HG02973 (cell line): ENCODE measurements around the gene ARHGEF3.

Source experiments
- ATAC-seq: cut with Tn5 transposase; IDR thresholded peaks from one replicate; pipeline ENCODE4 v1.9.1; 2021; ENCODE audit warnings: moderate library complexity; ENCODE audit not compliant: unreplicated experiment

ARHGEF3 gene

DNA sequence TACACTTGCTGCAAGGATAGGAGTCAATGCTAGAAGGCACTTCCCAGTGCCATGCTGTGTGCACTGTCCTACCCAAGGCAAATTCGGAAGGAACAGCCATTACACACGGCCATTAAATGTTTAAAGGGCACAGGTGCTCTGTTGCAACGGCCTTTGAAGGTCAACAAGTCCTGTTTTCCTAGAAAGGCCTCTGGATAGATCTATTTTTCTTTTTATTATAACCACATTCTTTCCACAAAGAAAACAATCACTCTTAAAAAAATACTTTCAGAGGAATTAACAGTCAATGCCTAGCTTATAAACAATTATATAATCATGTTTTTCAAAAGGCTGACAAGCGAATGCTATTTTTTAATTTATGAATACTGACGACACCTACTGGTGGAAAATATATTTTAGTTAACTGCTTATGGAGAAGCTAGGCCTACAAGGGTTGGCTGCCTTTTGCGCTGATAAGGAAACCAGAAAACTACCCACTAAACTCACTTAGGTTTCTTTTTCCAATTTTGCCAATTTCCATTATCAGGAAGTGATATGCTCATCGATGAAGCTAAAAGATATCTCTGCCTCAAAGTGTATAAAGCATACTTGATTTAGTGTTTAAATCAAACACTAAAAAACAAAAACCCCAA, 2.4 kb downstream of the ARHGEF3 start:
- ATAC-seq, result no peak

DNA sequence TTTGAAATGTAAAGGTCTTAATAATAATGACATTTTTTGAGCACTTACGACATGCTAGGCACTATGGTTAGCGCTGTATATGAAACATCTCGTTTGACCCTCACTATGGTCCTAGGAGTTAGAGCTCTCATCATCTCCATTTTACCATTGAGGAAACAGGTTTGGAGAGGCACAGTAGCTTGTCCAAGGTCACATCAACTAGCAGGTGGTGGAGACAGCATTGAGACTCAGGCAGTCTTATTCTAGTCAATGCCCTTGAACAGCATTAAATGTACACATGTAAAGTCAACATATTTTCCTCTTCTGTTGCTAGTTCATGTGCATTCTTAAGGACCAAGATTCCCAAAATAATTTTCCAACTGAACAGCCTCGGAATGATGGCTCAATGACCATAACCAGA, 4.8 kb downstream of the ARHGEF3 start:
- ATAC-seq, result no peak

DNA sequence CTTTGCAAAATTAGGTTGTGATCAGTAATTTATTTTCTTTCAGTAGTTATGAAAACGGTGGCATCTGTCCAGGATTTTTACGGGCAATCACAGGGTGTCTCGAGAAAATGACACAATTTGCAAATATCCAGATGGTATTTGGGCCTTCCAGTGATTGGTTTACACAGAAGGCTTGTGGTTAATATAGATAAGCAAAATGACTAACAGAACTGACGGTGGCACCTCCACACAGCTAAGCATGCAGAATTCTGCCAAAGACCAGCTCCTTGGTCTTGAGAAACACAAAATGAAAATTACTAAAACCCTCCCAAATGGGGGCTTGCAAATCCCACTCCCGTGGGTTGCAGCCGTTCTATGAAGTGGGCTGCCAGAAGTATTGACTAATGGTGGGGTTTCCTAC, 5.5 kb downstream of the ARHGEF3 start:
- no peak for ATAC-seq

DNA sequence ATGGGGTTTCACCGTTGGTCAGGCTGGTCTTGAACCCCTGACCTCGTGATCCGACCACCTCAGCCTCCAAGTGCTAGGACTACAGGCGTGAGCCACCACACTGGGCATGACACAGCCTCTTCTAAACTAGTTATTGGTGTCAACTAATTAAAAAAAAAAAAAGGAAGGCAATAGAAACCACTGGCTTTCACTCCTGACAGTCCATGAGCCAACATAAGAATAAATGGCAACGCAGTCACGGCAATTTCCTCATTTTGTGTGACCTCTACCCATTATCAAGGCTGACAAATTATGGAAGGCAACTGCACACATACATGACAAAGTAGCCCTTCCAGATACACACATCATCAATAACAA, 5.9 kb downstream of the ARHGEF3 start:
- no peak for ATAC-seq

DNA sequence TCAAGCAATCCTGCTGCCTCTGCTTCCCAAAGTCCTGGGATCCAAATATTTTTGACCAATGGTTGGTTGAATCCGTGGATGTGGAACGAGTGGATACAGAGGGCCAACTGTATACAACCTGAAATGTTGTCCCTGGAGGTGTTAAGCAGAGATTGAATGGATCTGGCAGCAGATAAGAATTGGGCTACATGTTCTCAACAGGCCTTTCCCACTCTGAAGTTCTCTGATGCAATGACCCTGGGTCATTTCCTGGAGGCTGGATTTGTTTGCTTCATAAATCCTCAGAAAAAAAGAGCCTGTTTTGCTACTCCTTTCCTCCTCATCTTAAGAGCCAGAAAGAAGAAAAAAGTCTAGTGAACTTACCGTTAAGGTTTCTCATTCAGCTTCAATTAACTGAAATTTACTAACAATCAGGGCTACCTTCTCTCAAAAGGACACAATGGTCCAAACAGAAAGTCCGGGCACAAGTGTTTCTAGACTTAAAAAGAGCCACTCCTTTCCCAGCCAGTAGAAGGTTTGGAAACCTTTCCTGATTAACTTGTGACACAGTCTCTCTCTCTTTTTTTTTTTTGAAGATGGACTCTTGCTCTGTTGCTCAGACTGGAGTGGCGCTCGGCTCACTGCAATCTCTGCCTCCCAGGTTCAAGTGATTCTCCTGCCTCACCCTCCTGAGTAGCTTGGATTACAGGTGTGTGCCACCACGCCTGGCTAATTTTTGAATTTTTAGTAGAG, 6.5 kb downstream of the ARHGEF3 start:
- ATAC-seq, result no peak

DNA sequence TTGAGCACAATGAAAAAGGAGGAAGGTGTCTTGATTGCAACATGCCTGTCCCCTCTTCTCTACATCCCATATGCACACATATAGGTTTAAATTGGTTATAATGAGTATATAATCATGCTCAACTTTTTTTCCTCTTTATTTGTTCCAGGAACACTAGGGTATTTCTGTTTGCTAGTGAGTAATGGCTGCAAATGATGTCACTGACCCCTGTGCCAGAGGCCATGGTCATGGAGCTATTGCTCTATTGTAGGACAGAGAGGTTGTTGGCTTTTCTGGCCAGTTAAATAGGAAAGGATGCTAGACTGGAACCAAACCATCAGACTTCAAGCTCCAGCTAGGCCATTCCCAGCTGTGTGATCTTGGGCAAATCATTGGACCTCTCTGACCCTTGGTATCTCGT, 9.6 kb downstream of the ARHGEF3 start:
- ATAC-seq, result no peak

DNA sequence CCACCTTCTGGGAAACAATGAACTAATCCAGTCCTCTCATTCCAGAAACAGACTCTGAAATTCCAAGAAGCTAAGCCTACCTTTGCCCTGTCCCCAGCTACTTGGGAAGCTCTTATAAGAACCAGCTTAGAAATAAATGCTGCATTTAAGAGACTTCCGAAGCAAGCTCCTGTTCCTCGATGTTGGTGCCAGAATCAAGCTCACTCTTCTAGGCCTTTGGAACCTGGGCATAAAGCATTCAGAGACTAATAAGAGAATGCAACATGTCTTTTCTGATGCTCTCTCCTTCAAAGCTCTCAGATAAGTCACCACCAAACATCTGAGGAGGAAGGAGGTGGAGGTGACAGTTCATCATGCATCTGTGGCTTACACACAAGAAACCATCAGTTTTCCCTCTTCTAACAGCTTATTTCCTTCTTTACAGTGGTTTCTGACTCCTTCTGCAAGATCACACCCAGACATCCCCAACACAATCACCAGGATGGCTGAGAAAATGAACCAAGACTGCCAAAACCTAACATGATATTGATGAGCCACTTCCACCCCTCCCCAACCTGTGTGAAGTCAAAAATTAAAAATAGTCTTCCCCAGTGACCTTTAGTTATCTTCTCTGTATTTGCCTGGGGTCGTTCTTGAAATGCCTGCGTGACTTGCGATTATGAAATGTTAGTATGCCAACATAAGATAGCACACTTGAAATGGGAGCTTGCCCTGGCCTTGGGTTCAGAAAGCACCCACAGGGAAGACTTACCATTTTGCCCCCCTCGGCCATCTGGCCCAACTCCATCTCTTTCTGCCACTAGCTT, 11.5 kb downstream of the ARHGEF3 start:
- ATAC-seq, result no peak

DNA sequence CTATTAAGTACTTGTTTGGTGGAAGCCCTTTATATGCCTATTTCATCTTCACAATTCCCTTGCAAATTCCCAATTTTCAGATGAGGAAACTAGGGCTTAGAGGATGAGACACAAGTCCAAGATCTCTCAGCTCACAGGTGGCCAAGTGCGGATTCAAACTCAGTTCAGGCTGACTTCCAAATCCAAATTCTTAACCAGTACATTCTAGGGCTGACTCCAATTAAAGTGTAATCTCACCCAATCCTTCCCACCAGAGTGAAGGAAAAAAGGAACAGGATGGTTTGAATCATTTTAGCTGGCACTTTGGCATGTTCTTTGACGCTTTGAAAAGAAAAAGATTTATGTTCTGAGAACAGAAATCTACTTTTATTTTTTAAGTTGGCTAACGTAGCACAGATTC, 12.7 kb downstream of the ARHGEF3 start:
- no peak for ATAC-seq

DNA sequence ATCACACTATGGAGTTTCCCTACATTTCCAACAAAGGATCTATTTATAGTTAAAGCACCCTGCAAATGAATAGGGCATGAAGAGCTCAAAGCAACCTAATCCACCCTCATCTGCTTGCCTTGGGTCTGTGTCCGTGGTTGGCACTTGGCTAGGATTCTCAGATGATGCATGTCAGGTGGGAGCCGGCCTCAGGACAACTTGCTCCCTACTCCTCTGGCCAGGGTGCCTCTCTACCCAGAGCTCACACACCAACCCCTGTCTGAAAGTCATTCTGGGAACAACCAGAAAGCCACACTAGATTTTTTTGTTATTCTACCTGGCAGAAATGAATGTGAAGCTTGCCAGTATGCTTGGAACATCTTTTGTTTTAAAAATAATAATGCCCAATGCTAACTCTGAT, 13.2 kb downstream of the ARHGEF3 start:
- ATAC-seq, result no peak

DNA sequence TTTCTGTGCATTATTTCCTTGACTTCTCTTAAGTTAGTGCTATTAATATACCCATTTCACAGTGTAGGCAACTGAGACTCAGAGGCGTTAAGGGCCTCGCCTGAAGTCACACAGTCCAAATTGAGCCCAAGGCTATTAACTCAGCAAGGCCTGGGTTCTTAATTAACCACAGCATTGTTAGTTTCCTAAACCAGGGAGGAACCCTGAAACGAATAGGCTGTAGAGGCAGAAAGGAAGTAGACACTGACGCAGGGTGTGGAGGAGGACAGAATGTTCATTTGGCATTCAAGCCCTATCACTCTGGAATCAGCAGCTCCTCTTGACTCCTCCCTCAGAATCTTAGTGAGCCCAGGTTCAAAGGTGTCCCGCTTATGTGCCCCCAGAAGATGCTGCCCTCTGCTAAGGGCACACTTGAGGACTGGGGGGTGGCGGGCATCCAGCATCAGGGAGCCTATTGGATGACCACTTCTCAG, 13.9 kb downstream of the ARHGEF3 start:
- no peak for ATAC-seq

DNA sequence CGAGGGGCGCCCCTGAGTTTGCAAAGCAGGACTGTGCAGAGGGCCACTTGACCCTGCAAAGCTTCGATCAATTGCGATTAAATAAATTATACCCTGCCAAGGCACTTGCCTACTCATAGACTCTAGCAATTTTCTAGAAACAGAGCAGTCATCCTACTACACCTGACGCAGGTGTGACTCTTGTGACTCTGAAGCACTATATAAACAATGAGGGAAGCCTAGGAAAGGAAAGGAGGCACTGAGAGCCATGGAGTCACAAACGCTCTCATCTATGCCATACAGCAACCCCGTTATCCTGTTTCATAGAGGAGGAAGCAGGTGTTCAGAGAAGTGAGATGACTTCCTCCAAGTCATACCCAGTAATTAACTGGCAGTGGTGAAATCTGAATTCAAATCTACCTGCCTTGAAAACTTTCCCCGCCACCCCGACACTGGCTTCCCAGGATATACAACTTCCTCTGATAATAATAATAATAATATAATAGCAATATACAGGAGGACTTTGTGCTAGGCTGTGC, 14.4 kb downstream of the ARHGEF3 start:
- ATAC-seq, result no peak

DNA sequence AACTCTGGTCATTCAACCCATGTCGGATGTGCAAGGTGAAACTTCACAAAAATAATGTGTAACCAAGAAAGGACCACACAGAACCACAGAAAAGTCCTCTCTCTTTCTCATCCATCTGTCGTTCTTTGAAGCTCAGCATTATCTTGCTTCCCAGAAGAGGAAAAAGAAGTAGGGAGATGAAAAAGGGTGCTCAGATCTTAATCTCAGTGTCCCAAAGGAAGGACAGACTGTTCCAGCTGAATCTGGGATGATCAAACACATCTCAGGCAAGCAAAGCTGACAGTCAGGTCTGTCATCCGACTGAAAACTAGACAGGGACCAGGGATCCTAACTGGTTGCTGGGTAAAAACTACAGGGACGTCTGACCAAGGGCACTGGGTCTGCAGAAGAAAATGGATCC, 16.2 kb downstream of the ARHGEF3 start:
- no peak for ATAC-seq

DNA sequence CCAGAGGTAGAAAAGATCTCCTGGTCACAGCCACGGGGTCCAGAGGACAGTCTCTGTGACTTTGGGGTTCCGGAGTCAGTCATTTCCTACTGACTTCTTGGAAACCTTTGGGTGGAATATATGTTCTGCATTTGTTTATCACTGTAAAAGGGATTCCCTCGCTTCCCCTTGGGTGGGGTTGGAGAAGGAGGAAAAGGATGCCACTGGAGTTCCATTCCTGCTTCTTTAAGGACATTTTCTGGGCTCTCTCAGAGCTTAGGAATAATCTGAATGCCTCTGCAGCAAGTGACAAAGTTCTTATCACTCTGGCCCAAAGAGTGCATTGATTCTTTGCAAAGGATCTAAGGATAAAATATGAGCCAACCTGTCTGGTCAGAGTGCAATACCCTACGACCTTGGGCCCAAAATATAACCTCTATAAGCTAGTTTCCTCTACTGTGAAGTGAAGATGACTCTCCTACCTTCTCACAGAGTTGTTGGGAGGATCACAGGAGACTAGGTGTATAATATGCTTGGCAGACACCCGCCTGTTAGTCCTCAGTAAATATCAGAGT, 17.2 kb downstream of the ARHGEF3 start:
- ATAC-seq, result no peak

DNA sequence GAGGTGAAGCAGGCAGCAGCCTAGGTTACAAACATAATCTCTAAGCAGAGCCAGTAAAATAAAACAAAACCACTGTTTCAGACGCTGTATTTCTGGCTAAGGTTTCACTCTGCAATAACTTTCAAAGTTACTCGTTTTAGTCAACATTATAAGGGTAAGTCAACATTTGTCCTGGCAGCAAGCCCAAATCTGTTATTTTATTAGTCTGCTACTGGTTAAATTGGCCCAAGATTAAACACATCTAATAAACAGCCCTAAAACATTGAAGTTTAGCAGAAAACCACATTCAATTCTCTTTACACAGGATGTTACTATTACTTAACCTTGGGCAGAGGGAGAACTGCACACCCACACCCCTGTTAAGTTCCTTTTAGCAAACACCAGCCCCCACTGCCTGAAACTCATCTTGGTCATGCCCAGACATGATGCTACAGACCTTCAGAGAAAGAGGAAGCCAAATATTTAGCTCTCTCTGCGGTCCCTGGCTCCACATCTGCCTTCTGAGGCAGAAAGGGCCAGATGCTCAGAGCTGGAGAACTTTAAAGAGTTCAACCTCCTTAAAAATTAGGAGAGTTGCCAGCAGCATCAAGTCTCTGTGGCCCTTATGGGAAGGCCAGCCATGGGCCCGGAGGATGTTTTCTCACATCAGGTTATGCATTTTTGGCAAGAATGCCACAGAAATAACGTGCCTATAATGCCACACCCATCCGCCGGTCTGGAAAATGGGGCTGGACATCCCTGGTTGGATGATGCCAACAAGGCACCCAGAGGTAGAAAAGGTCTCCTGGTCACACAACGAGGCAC, 17.9 kb downstream of the ARHGEF3 start:
- peak; percentile 96 for ATAC-seq

DNA sequence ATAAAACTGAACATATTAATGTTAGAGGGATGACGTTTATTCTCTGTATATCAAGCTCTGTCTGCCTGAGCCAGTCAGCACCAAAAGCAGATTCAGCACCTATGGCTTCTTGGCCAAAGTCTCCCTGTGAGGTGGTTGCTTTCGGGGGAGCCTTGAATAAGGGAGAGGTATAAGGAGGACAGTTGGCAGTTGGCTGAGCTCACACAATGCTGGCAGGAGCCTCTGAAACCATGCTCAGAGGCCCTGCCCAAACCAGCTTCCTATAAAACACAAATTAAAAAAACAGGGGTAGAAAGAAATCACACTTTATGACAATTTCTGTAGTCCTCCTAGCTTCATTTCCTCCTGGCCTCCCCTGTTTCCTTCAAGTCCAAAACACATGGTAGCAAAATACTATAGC, 18.8 kb downstream of the ARHGEF3 start:
- ATAC-seq, result no peak

DNA sequence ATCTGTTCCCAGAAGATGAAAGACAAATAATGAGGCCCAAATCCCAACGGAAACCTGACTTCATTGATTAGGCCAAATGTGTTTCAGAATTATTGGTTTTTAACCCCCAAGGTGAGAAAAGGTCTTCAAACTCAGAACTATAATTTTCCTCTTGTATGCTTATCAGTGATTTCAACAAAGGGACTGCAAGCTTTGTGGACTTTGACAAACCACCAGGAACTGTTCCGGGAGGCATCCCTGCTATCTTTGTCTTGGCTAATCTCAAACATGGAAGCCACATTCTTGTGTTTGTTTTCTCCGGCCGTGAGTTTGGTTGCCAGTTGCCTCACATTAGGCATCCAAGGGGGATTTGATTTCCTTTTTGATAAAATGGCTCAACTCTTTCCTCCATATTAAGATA, 19.5 kb downstream of the ARHGEF3 start:
- no peak for ATAC-seq

DNA sequence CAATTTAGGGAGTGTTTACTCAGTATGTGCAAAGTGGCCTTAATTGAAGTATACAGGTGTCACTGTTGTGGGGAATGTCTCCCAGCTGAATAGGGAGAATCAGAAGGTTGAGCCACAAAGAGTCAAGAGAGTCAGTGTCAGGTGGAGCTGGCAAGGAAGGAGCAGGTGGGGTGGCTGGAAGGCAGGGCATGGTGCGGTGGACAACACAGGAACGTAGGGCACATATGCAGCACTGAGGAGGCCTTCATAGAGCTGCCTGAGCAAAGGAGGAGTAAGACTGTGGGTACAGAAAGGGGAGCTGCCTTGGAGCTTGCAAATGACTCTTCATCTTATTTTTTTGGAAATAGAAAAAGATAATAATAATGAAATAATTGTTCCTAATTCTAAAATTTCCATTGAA, 20.0 kb downstream of the ARHGEF3 start:
- ATAC-seq, result no peak

DNA sequence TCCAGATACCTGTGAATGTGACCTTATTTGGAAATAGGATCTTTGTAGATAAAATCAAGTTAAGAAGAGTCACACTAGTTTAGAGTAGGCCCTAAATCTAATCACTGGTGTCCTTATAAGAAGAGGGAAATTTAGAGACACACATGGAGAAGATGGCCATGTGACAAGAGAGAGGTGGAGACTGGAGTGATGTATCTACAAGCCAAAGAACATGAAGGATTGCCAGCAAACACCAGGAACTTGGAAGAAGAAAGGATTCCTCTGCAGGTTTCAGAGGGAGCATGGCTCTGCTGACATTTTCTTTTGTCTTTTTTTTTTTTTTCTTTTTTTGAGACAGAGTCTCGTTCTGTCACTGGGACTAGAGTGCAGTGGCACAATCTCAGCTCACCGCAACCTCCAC, 20.8 kb downstream of the ARHGEF3 start:
- ATAC-seq, result no peak

DNA sequence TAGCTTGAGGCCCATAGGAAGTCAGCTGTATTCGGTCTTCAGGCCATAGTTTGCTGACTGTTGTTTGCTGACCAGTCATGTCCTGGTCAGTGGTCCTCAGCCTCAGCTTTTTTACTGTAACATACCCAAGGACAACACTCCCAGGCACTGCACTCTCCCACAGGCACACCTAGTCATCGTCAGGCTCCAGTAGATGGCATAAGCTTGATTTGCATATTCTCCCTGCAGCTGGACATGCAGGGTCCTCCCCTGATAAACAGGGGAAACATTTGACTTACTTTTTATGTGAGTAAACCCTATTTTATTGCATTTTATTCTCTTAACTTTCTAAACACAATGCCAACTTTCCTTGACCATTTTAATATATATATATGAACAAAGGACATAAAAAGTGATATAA, 22.9 kb downstream of the ARHGEF3 start:
- ATAC-seq, result no peak

DNA sequence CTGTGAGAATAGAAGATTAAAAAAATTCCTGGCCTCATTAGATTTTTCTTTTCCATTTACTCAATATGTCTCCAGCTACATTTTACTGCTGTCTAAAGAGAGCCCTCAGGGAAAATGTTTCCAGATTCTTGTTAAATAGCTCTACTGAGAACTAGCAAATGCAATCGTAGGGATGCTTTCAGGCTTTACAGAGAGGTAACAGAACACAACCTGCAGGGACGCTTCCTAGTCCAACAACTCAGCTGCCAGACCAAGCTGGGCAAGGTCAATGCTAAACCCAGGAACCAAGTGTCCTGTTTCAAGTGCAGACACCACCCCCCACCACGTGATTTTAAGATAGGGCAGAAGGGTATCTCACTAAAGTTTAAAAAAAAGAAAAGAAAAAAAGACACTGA, 25.2 kb downstream of the ARHGEF3 start:
- no peak for ATAC-seq
